ENCODE results near the gene PGD.

- TF ChIP-seq SUZ12 (IDR thresholded peaks at IDR 0.05; ENCODE audit: unreplicated experiment): no peak
- no peak for TF ChIP-seq SUPT20H (IDR thresholded peaks at IDR 0.05; ENCODE audit: borderline replicate concordance, control insufficient read depth, low read depth, low read length)
- TF ChIP-seq BHLHE40 (IDR thresholded peaks at IDR 0.05; ENCODE audit: borderline replicate concordance in 1 of 2, low read depth in 2 of 2, low read length in 1 of 2): no peak
- TF ChIP-seq, protein P1, sequence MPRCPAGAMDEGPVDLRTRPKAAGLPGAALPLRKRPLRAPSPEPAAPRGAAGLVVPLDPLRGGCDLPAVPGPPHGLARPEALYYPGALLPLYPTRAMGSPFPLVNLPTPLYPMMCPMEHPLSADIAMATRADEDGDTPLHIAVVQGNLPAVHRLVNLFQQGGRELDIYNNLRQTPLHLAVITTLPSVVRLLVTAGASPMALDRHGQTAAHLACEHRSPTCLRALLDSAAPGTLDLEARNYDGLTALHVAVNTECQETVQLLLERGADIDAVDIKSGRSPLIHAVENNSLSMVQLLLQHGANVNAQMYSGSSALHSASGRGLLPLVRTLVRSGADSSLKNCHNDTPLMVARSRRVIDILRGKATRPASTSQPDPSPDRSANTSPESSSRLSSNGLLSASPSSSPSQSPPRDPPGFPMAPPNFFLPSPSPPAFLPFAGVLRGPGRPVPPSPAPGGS (IDR thresholded peaks at IDR 0.05; ENCODE audit: borderline replicate concordance, insufficient read depth, low read depth, low read length, poor library complexity, severe bottlenecking): no peak
- TF ChIP-seq RCOR1 (conservative IDR thresholded peaks at IDR 0.05; ENCODE audit: low read depth, low read length): no peak
- TF ChIP-seq ESRRA (IDR thresholded peaks at IDR 0.05; ENCODE audit: low read length): no peak
- no peak for TF ChIP-seq RAD21 (IDR thresholded peaks at IDR 0.05; ENCODE audit: insufficient read depth, low read depth, low read length)
- TF ChIP-seq NFXL1 (IDR thresholded peaks at IDR 0.05; ENCODE audit: borderline replicate concordance): no peak
- no peak for TF ChIP-seq EZH2 (IDR thresholded peaks at IDR 0.05; ENCODE audit: borderline replicate concordance, control insufficient read depth, low read depth, low read length)
- TF ChIP-seq, protein P2, sequence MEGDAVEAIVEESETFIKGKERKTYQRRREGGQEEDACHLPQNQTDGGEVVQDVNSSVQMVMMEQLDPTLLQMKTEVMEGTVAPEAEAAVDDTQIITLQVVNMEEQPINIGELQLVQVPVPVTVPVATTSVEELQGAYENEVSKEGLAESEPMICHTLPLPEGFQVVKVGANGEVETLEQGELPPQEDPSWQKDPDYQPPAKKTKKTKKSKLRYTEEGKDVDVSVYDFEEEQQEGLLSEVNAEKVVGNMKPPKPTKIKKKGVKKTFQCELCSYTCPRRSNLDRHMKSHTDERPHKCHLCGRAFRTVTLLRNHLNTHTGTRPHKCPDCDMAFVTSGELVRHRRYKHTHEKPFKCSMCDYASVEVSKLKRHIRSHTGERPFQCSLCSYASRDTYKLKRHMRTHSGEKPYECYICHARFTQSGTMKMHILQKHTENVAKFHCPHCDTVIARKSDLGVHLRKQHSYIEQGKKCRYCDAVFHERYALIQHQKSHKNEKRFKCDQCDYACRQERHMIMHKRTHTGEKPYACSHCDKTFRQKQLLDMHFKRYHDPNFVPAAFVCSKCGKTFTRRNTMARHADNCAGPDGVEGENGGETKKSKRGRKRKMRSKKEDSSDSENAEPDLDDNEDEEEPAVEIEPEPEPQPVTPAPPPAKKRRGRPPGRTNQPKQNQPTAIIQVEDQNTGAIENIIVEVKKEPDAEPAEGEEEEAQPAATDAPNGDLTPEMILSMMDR (IDR thresholded peaks at IDR 0.05 in 2 of 3, conservative IDR thresholded peaks at IDR 0.05 in 1 of 3; ENCODE audit: control insufficient read depth in 2 of 3, extremely low read depth in 1 of 3, insufficient read depth in 1 of 3, low read depth in 3 of 3, low read length in 3 of 3): no peak
- TF ChIP-seq ZNF274 (IDR thresholded peaks at IDR 0.05; ENCODE audit: insufficient read depth, insufficient read length): no peak
- no peak for TF ChIP-seq EED (IDR thresholded peaks at IDR 0.05; ENCODE audit: low read depth)
- no peak for TF ChIP-seq BCL11A (IDR thresholded peaks at IDR 0.05; ENCODE audit: low read depth, low read length)
- TF ChIP-seq BACH1 (IDR thresholded peaks at IDR 0.05; ENCODE audit: borderline replicate concordance): no peak
These were observed 1.1 kb downstream of the PGD start for GRCh38 chr1:10400013-10400412.

Data from GM12878 (cell line).